H9 (cell line): ENCODE data around the gene PLEKHF1. TPM values are rescaled to one million over a fixed set of nuclear protein-coding genes. Genes with fewer than 3 reads are reported as not detected.

ENCODE experiments used
- DNase-seq: peaks from one replicate; pipeline ENCODE4 v3.0.0-alpha.2; 2017
- H2AFZ ChIP-seq: one replicate; pipeline ENCODE4 v1.6.1; 2013; ENCODE audit warnings: mild to moderate bottlenecking, low read length, control low read depth, moderate library complexity
- H2AK5ac ChIP-seq: 2 replicates; pipeline ENCODE4 v1.6.1; 2013; ENCODE audit warnings: low read length, control low read depth, mixed read lengths; ENCODE audit not compliant: insufficient read length
- H2BK120ac ChIP-seq: one replicate; pipeline ENCODE4 v1.6.1; 2013; ENCODE audit warnings: low read depth, mild to moderate bottlenecking, low read length, control low read depth, inconsistent platforms; ENCODE audit not compliant: poor library complexity, severe bottlenecking
- H2BK12ac ChIP-seq: 2 replicates; pipeline ENCODE4 v1.6.1; 2013; ENCODE audit warnings: low read length, control low read depth, mixed read lengths, low read depth; ENCODE audit not compliant: insufficient read length
- H2BK15ac ChIP-seq: 2 replicates; pipeline ENCODE4 v1.6.1; 2013; ENCODE audit warnings: low read depth, low read length, control low read depth
- H2BK20ac ChIP-seq: one replicate; pipeline ENCODE4 v1.6.1; 2013; ENCODE audit warnings: low read depth, mild to moderate bottlenecking, low read length, control low read depth, inconsistent platforms; ENCODE audit not compliant: poor library complexity, severe bottlenecking
- H2BK5ac ChIP-seq: 2 replicates; pipeline ENCODE4 v1.6.1; 2013; ENCODE audit warnings: low read length, control low read depth, mixed read lengths; ENCODE audit not compliant: insufficient read length
- H3K14ac ChIP-seq: 2 replicates; pipeline ENCODE4 v1.6.1; 2013; ENCODE audit warnings: low read length, control low read depth; ENCODE audit not compliant: insufficient read depth
- H3K18ac ChIP-seq: 2 replicates; pipeline ENCODE4 v1.6.1; 2013; ENCODE audit warnings: low read depth, mild to moderate bottlenecking, mixed read lengths, low read length, control low read depth; ENCODE audit not compliant: insufficient read length
- H3K23ac ChIP-seq: 2 replicates; pipeline ENCODE4 v1.6.1; 2013; ENCODE audit warnings: low read length, control low read depth, mixed read lengths, low read depth; ENCODE audit not compliant: insufficient read length
- H3K23me2 ChIP-seq: 2 replicates; pipeline ENCODE4 v1.6.1; 2013; ENCODE audit warnings: low read depth, mild to moderate bottlenecking, mixed read lengths, low read length, control low read depth; ENCODE audit not compliant: insufficient read length, poor library complexity, severe bottlenecking
- H3K27ac ChIP-seq: 2 replicates; pipeline ENCODE4 v1.5.1; 2013; ENCODE audit warnings: low read length, control low read depth, mixed read lengths, low read depth; ENCODE audit not compliant: insufficient read length
- H3K27me3 ChIP-seq: 2 replicates; pipeline ENCODE4 v1.6.1; 2013; ENCODE audit warnings: low read length, control low read depth, inconsistent platforms; ENCODE audit not compliant: insufficient read depth
- H3K4ac ChIP-seq: 2 replicates; pipeline ENCODE4 v1.6.1; 2013; ENCODE audit warnings: low read depth, mild to moderate bottlenecking, control low read depth, inconsistent platforms, low read length, moderate library complexity
- H3K4me1 ChIP-seq: 2 replicates; pipeline ENCODE4 v1.6.1; 2013; ENCODE audit warnings: low read length, control low read depth, inconsistent platforms; ENCODE audit not compliant: insufficient read depth
- H3K4me2 ChIP-seq: 2 replicates; pipeline ENCODE4 v1.6.1; 2013; ENCODE audit warnings: low read length, control low read depth, mixed read lengths; ENCODE audit not compliant: insufficient read length, insufficient read depth
- H3K56ac ChIP-seq: 2 replicates; pipeline ENCODE4 v1.6.1; 2013; ENCODE audit warnings: low read depth, mild to moderate bottlenecking, mixed read lengths, low read length, control low read depth; ENCODE audit not compliant: insufficient read length
- H3K79me1 ChIP-seq: 2 replicates; pipeline ENCODE4 v1.6.1; 2013; ENCODE audit warnings: low read depth, mild to moderate bottlenecking, moderate library complexity, low read length, control low read depth, inconsistent platforms; ENCODE audit not compliant: insufficient read depth, poor library complexity, severe bottlenecking
- H3K79me2 ChIP-seq: 2 replicates; pipeline ENCODE4 v1.6.1; 2013; ENCODE audit warnings: low read length, control low read depth, inconsistent platforms; ENCODE audit not compliant: insufficient read depth
- H3K9ac ChIP-seq: 2 replicates; pipeline ENCODE4 v1.6.1; 2013; ENCODE audit warnings: low read length, control low read depth, mixed read lengths; ENCODE audit not compliant: insufficient read length; ENCODE audit errors: extremely low read depth
- H3K9me3 ChIP-seq: one replicate; pipeline ENCODE4 v1.6.1; 2013; ENCODE audit warnings: low read depth, low read length, inconsistent platforms; ENCODE audit not compliant: control insufficient read depth
- H3T11ph ChIP-seq: one replicate; pipeline ENCODE4 v1.6.1; 2013; ENCODE audit warnings: mild to moderate bottlenecking, low read length, control low read depth, inconsistent platforms
- H4K20me1 ChIP-seq: one replicate; pipeline ENCODE4 v1.6.1; 2013; ENCODE audit not compliant: control insufficient read depth, insufficient read length, insufficient read depth
- H4K5ac ChIP-seq: 2 replicates; pipeline ENCODE4 v1.6.1; 2013; ENCODE audit warnings: low read depth, mild to moderate bottlenecking, mixed read lengths, low read length, control low read depth; ENCODE audit not compliant: insufficient read length
- H4K8ac ChIP-seq: replicated peaks from 2 replicates; pipeline ENCODE4 v1.6.1; 2013; ENCODE audit warnings: low read length, control low read depth, mixed read lengths, low read depth; ENCODE audit not compliant: insufficient read length
- H4K91ac ChIP-seq: 2 replicates; pipeline ENCODE4 v1.6.1; 2013; ENCODE audit warnings: low read depth, mild to moderate bottlenecking, moderate library complexity, mixed read lengths, low read length, control low read depth; ENCODE audit not compliant: insufficient read length
- H3K27ac Mint-ChIP-seq, 3 experiments: 2 replicates in 2 of 3; 3 replicates in 1 of 3; pipeline ENCODE4 v1.8.0; 2020 to 2021; ENCODE audit warnings: mixed read lengths in 3 of 3, mild to moderate bottlenecking in 1 of 3, moderate library complexity in 1 of 3
- H3K27me3 Mint-ChIP-seq: 2 replicates; pipeline ENCODE4 v1.8.0; 2021; ENCODE audit warnings: low read depth, mild to moderate bottlenecking, moderate library complexity, mixed read lengths
- H3K36me3 Mint-ChIP-seq, 3 experiments: 2 replicates in 2 of 3; 3 replicates in 1 of 3; pipeline ENCODE4 v1.8.0; 2020 to 2021; ENCODE audit warnings: low read depth in 3 of 3, mixed read lengths in 3 of 3; ENCODE audit not compliant: insufficient read depth in 1 of 3
- H3K4me1 Mint-ChIP-seq, 2 experiments: 2 replicates each; pipeline ENCODE4 v1.8.0; 2020; ENCODE audit warnings: mixed read lengths in 2 of 2
- H3K4me3 Mint-ChIP-seq, 2 experiments: 2 replicates in 1 of 2; 3 replicates in 1 of 2; pipeline ENCODE4 v1.8.0; 2020 to 2021; ENCODE audit warnings: mild to moderate bottlenecking in 2 of 2, mixed read lengths in 2 of 2, moderate library complexity in 1 of 2
- H3K9me3 Mint-ChIP-seq, 2 experiments: 2 replicates in 1 of 2; 3 replicates in 1 of 2; pipeline ENCODE4 v1.8.0; 2020; ENCODE audit warnings: mild to moderate bottlenecking in 2 of 2, mixed read lengths in 2 of 2, moderate library complexity in 1 of 2
- CTCF ChIP-seq: fragments of 200-600 bp; sonication (generic); conservative IDR thresholded peaks from 3 replicates; pipeline ENCODE4 v1.8.0; 2021; ENCODE audit warnings: antibody characterized with exemption, mild to moderate bottlenecking
- WGBS: extraction: QIAGEN DNeasy Blood & Tissue Kit; methylation state at CpG from one replicate; pipeline ENCODE4 v1.1.7; 2013; ENCODE audit warnings: missing lambda C conversion rate, low lambda C conversion rate, mixed read lengths; ENCODE audit not compliant: insufficient read length; ENCODE audit errors: extremely low coverage; 5-methylcytosine and 5-hydroxymethylcytosine counted together
- total RNA-seq: library from RNA; stranded (reverse); gene quantifications from 2 replicates; pipeline ENCODE4 v1.2.1, GENCODE V29; 2021

The PLEKHF1 gene
- total RNA-seq, 1 experiment from 2014 or later: 4.9 TPM

GRCh38 chr19:29664753-29665214 is 477 bp upstream of the PLEKHF1 start:
- Histone ChIP-seq H2AK5ac (no peak overlapping the region), H3K9me3 (no peaks in the 10 kb centered on the region), H3K27me3 (no peaks in the 10 kb centered on the region), H3K56ac (no peak overlapping the region), H2BK20ac (no peak overlapping the region), H3K79me2 (no peaks in the 10 kb centered on the region; the same call in 1 of the 2 replicates), H3T11ph (no peak overlapping the region), H2BK15ac (no peak overlapping the region), H4K5ac (no peak overlapping the region), H3K27ac (no peak overlapping the region), H2BK12ac (no peak overlapping the region), H3K4me2 (peak overlapping the region; percentile 62), H4K20me1 (no peaks in the 10 kb centered on the region), H2BK120ac (no peak overlapping the region), H2BK5ac (no peak overlapping the region), H4K8ac (no peak overlapping the region), H3K4ac (no peak overlapping the region), H3K9ac (no peak overlapping the region), H3K14ac (no peak overlapping the region), H3K18ac (no peak overlapping the region), H3K79me1 (no peaks in the 10 kb centered on the region), H3K4me1 (peaks cover 8% of the 10 kb centered on the region; the same call in 1 of the 2 replicates), H3K23ac (no peak overlapping the region), H4K91ac (no peak overlapping the region), H3K23me2 (peaks cover 14% of the 10 kb centered on the region), H2AFZ (no peak overlapping the region)
- H3K9me3 Mint-ChIP-seq: no peaks in the 10 kb centered on the region
- WGBS: no CpG with 5 or more reads among the region's 22 CpGs
- peaks cover 12% of the 10 kb centered on the region for H3K27me3 Mint-ChIP-seq
- H3K27ac Mint-ChIP-seq: no peak overlapping the region
- DNase-seq: no peak
- no peak for TF ChIP-seq CTCF
- H3K4me3 Mint-ChIP-seq: peak overlapping the region; percentile 60 to 75
- H3K36me3 Mint-ChIP-seq: peaks cover 0 to 2% (median 2%) of the 10 kb centered on the region in 3 experiments; a peak in 4 of 7 replicates
- peaks cover 11 to 20% of the 10 kb centered on the region in 2 experiments for H3K4me1 Mint-ChIP-seq
